Measurements from ENCODE around the gene SUPT20H.

DNA sequence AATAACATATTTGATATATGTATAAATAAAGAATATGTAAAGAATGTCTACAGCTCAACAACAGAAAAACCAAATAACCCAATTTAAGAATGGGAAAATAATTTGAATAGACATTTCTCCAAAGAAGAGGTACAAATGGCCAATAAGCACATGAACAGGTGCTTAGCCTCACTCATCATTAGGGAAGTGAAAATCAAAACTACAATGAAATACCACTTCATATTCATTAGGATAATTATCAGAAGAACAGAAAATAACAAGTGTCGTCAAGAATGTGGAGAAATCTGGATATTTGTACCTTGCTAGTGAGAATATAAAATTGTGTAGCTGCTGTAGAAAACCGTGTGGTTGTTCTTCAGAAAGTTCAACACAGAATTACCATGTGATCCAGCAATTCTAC lies 8.4 kb upstream of the SUPT20H start:
- TF ChIP-seq, protein P1, sequence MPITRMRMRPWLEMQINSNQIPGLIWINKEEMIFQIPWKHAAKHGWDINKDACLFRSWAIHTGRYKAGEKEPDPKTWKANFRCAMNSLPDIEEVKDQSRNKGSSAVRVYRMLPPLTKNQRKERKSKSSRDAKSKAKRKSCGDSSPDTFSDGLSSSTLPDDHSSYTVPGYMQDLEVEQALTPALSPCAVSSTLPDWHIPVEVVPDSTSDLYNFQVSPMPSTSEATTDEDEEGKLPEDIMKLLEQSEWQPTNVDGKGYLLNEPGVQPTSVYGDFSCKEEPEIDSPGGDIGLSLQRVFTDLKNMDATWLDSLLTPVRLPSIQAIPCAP (CRISPR knock-in tag; IDR thresholded peaks at IDR 0.05; ENCODE audit: low read depth), result no peak
- TF ChIP-seq POLR2AphosphoS5 (IDR thresholded peaks at IDR 0.05; ENCODE audit: low read depth, low read length) (no peak), ETV6 (CRISPR knock-in tag; conservative IDR thresholded peaks at IDR 0.05) (no peak), TGIF2 (CRISPR knock-in tag; IDR thresholded peaks at IDR 0.05) (no peak), MYC (CRISPR knock-in tag; IDR thresholded peaks at IDR 0.05; ENCODE audit: borderline replicate concordance) (no peak), ZNF709 (CRISPR knock-in tag; IDR thresholded peaks at IDR 0.05) (no peak)
- TF ChIP-seq, protein P2, sequence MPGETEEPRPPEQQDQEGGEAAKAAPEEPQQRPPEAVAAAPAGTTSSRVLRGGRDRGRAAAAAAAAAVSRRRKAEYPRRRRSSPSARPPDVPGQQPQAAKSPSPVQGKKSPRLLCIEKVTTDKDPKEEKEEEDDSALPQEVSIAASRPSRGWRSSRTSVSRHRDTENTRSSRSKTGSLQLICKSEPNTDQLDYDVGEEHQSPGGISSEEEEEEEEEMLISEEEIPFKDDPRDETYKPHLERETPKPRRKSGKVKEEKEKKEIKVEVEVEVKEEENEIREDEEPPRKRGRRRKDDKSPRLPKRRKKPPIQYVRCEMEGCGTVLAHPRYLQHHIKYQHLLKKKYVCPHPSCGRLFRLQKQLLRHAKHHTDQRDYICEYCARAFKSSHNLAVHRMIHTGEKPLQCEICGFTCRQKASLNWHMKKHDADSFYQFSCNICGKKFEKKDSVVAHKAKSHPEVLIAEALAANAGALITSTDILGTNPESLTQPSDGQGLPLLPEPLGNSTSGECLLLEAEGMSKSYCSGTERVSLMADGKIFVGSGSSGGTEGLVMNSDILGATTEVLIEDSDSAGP (CRISPR knock-in tag; IDR thresholded peaks at IDR 0.05; ENCODE audit: borderline replicate concordance), result no peak
- TF ChIP-seq, protein P3, sequence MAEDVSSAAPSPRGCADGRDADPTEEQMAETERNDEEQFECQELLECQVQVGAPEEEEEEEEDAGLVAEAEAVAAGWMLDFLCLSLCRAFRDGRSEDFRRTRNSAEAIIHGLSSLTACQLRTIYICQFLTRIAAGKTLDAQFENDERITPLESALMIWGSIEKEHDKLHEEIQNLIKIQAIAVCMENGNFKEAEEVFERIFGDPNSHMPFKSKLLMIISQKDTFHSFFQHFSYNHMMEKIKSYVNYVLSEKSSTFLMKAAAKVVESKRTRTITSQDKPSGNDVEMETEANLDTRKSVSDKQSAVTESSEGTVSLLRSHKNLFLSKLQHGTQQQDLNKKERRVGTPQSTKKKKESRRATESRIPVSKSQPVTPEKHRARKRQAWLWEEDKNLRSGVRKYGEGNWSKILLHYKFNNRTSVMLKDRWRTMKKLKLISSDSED (CRISPR knock-in tag; IDR thresholded peaks at IDR 0.05), result no peak
